Lower leg skin (tissue), 4 donors: ENCODE results near the gene CNTNAP4. TPM values are rescaled to one million over a fixed set of nuclear protein-coding genes. Genes with fewer than 3 reads are reported as not detected.

Source experiments
- DNase-seq, 2 donors: peaks; one replicate each; pipeline ENCODE4 v3.0.0-alpha.2; 2019; ENCODE audit warnings: low spot score in 2 of 2
- H3K4me3 ChIP-seq: fragments of 200-600 bp; sonication (generic); 2 replicates; pipeline ENCODE4 v1.5.1; 2017; ENCODE audit warnings: mild to moderate bottlenecking, low read depth; ENCODE audit not compliant: poor library complexity, severe bottlenecking
- POLR2A ChIP-seq, 2 donors: fragments of 450-650 bp; IDR thresholded peaks; one replicate each; pipeline ENCODE4 v1.6.1; 2016 to 2017; ENCODE audit warnings: antibody characterized with exemption in 2 of 2, mild to moderate bottlenecking in 1 of 2, moderate library complexity in 1 of 2
- WGBS, 2 donors: methylation state at CpG; one replicate each; pipeline ENCODE4 v1.1.5; 2018; 5-methylcytosine and 5-hydroxymethylcytosine counted together
- intact Hi-C: fragments of 100-400 bp; cut with DNase I; formaldehyde crosslinking; loops from one replicate; pipeline ENCODE4 v1.15.0; 2023; ENCODE audit warnings: low total_unique reads
- total RNA-seq, 4 donors: library from RNA; depleted of rRNA; stranded (reverse); fragments of >200 nt; gene quantifications; one replicate each; pipeline ENCODE4 v1.1.0, GENCODE V29; 2016
- TF ChIP-seq, protein P1 (sequence below), 3 donors: fragments of 450-650 bp; IDR thresholded peaks; one replicate each; pipeline ENCODE4 v1.5.1; 2016; ENCODE audit warnings: antibody characterized with exemption in 3 of 3, mild to moderate bottlenecking in 3 of 3, moderate library complexity in 2 of 3

CNTNAP4 gene
- total RNA-seq, 4 donors from 2014 or later = not detected

GRCh38 chr16:76441876-76442275, 164.7 kb downstream of the CNTNAP4 start:
- DNase-seq = no peak
- WGBS, 2 donors = 68% methylated on average over 3 of the region's 3 CpGs
- no peak overlapping the region for H3K4me3 ChIP-seq
- TF ChIP-seq POLR2A (IDR thresholded peaks at IDR 0.05) = no peak
- TF ChIP-seq, protein P1, sequence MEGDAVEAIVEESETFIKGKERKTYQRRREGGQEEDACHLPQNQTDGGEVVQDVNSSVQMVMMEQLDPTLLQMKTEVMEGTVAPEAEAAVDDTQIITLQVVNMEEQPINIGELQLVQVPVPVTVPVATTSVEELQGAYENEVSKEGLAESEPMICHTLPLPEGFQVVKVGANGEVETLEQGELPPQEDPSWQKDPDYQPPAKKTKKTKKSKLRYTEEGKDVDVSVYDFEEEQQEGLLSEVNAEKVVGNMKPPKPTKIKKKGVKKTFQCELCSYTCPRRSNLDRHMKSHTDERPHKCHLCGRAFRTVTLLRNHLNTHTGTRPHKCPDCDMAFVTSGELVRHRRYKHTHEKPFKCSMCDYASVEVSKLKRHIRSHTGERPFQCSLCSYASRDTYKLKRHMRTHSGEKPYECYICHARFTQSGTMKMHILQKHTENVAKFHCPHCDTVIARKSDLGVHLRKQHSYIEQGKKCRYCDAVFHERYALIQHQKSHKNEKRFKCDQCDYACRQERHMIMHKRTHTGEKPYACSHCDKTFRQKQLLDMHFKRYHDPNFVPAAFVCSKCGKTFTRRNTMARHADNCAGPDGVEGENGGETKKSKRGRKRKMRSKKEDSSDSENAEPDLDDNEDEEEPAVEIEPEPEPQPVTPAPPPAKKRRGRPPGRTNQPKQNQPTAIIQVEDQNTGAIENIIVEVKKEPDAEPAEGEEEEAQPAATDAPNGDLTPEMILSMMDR (IDR thresholded peaks at IDR 0.05) = no peak
- intact Hi-C loops = no loop called here

DNA sequence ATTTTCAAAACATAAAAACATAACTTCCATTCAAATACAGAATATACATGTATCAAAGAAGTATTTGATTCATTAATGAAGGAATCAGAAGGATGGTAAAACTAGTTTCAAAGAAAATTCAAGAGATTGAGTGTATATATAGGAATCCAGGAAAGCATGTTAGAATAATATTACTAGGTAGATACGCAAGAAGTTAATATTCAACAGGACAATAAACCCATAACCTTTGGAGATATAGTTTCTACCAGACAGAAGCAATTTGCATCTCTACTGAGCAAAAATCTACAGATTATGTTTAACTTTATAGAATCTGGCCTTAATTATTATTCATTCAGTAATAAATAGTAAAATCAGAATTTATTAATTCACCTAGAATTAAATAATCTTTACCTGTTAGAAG, 166.8 kb downstream of the CNTNAP4 start:
- DNase-seq = no peak
- TF ChIP-seq, protein P1 (IDR thresholded peaks at IDR 0.05) = no peak
- TF ChIP-seq POLR2A (IDR thresholded peaks at IDR 0.05) = no peak
- 85 to 100% methylated on average over 1 of the region's 1 CpG for WGBS, 2 donors
- H3K4me3 ChIP-seq = no peak overlapping the region
- intact Hi-C loops = no loop called here

DNA sequence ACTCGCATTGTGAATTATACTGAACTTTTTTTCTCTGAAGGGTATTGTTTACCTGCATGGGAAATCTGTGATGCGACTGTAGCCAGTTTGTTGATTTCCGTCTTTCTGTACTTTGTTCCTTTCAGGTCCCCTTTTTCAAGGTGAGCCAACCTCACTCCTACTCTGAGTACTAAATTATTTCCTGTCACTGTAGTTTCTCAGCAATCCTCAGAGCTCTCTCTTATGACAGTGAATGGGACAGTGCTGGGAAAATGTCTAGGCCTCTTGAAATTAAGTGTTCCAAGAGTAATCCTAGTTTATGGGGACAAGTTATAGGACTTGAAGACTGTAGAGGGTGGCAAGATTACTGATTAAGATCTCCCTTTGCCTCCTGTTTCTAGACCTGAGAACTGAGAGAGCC, 167.6 kb downstream of the CNTNAP4 start:
- intact Hi-C loops = no loop called here
- TF ChIP-seq POLR2A (IDR thresholded peaks at IDR 0.05) = no peak
- TF ChIP-seq, protein P1 (IDR thresholded peaks at IDR 0.05) = no peak
- H3K4me3 ChIP-seq = no peak overlapping the region
- DNase-seq = no peak
- WGBS, 2 donors = 50 to 57% methylated on average over 3 of the region's 3 CpGs

- WGBS, 2 donors = 82 to 86% methylated on average over 3 of the region's 3 CpGs
- intact Hi-C loops = no loop called here
- DNase-seq = no peak
Observed at GRCh38 chr16:76445815-76446214, 168.6 kb downstream of the CNTNAP4 start.

DNA sequence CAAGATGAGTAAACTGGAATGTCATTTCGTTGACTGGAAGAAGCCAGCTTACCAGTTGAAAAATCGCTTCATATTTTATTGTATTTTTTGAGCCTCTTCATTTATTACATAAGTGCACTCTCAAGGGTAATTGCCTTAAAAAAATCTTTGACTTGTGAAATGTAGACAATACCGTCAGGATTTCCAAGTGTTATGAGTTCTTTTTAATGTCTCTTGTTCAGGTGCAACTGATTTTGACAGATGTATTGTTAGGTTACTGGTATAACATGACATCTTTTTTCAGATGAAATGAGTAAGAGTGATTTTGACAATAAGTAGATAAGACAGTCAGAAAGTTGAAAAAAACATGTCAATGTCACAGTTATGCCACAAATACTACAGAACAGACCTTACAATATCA, 169.1 kb downstream of the CNTNAP4 start:
- intact Hi-C loops = no loop called here
- TF ChIP-seq POLR2A (IDR thresholded peaks at IDR 0.05) = no peak
- TF ChIP-seq, protein P1 (IDR thresholded peaks at IDR 0.05) = no peak
- no peak for DNase-seq
- H3K4me3 ChIP-seq = no peak overlapping the region
- WGBS, 2 donors = 54 to 56% methylated on average over 3 of the region's 3 CpGs

More at GRCh38 chr16:76445815-76446214, 168.6 kb downstream of the CNTNAP4 start:
- no peak overlapping the region for H3K4me3 ChIP-seq
- TF ChIP-seq, protein P1 (IDR thresholded peaks at IDR 0.05) = no peak
- no peak for TF ChIP-seq POLR2A (IDR thresholded peaks at IDR 0.05)

DNA sequence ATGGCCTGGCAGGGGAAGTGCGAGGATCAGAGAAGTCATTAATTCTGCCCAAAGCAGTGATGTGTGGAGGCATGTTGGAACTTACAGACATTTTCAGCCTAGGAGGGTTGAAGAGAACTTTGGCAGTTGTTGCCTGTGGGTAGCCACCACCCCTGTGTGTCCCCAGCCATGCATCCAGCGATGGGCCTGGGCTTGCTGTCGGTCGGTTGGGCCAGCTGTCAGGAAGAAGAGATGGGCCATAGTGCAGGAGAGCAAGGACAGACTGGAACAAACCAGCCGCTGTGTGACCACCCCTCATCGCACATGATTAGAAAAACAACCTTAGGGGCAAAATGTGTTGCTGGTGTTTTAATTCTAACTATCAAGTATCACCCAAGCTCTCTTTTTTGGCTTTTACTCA, 173.7 kb downstream of the CNTNAP4 start:
- H3K4me3 ChIP-seq = no peak overlapping the region
- intact Hi-C loops = no loop called here
- TF ChIP-seq, protein P1 (IDR thresholded peaks at IDR 0.05) = no peak
- TF ChIP-seq POLR2A (IDR thresholded peaks at IDR 0.05) = no peak
- 51 to 69% methylated on average over 6 of the region's 6 CpGs for WGBS, 2 donors
- DNase-seq = no peak
